GM12878 (cell line): ENCODE results near the gene INHBC. TPM values are rescaled to one million over a fixed set of nuclear protein-coding genes. Genes with fewer than 3 reads are reported as not detected.

Experiments used
- ATAC-seq: fragments of 200-7000 bp; cut with Tn5 transposase; 3 replicates; pipeline ENCODE4 v1.9.1; 2020; ENCODE audit warnings: mild to moderate bottlenecking, moderate library complexity
- BruUV-seq: library from RNA; stranded (reverse); fragments of 400-500 nt; replicated peaks from 2 replicates; lab custom pipeline; 2021; lab: Mats Ljungman, UMichigan
- CTCF ChIA-PET: fragments of 300-600 bp; sonication (Branson Sonifier 250); formaldehyde crosslinking; extraction: SDS; loops from one replicate; lab custom pipeline; 2021; ENCODE audit warnings: inconsistent platforms; lab: Yijun Ruan, JAX
- POLR2A ChIA-PET: fragments of 350-600 bp; formaldehyde crosslinking; extraction: SDS; loops from one replicate; lab custom pipeline; 2021; ENCODE audit warnings: inconsistent platforms; lab: Charles Lee
- RAD21 ChIA-PET: fragments of 300-600 bp; sonication (Branson Sonifier 250); formaldehyde crosslinking; loops from one replicate; lab custom pipeline; 2023; ENCODE audit warnings: antibody characterized with exemption; ENCODE audit not compliant: unreplicated experiment; lab: Charles Lee
- SMC1A ChIA-PET: fragments of 300-600 bp; sonication (Branson Sonifier 250); formaldehyde crosslinking; loops from one replicate; lab custom pipeline; 2023; ENCODE audit not compliant: unreplicated experiment, uncharacterized antibody; lab: Charles Lee
- DNase-seq: peaks from one replicate; pipeline ENCODE4 v3.0.0-alpha.2; 2011; ENCODE audit warnings: low read depth, low spot score
- FAIRE-seq: peaks from 3 replicates; lab custom pipeline; 2011; peaks lifted over from hg19 to GRCh38; lab: Jason Lieb, UNC
- H2AFZ ChIP-seq: 2 replicates; pipeline ENCODE4 v1.6.0; 2011; ENCODE audit warnings: low read depth, low read length, control low read depth; ENCODE audit not compliant: control insufficient read depth
- H3K27ac ChIP-seq: 2 replicates; pipeline ENCODE4 v1.5.1; 2011; ENCODE audit warnings: control low read depth; ENCODE audit not compliant: control insufficient read depth, insufficient read depth
- H3K27me3 ChIP-seq, 2 experiments: replicated peaks in 1 of 2; 2 replicates each; pipeline versions ENCODE4 v1.6.0 to v1.6.1; 2011; ENCODE audit warnings: low read length in 1 of 2; ENCODE audit not compliant: control insufficient read depth in 2 of 2, insufficient read depth in 2 of 2
- H3K36me3 ChIP-seq, 2 experiments: 2 replicates each; pipeline ENCODE4 v1.5.1; 2011; ENCODE audit warnings: low read length in 1 of 2; ENCODE audit not compliant: control insufficient read depth in 2 of 2, insufficient read depth in 2 of 2
- H3K4me1 ChIP-seq: 2 replicates; pipeline ENCODE4 v1.6.1; 2011; ENCODE audit warnings: mild to moderate bottlenecking, low read length, moderate library complexity, mixed read lengths; ENCODE audit not compliant: control insufficient read depth, insufficient read depth
- H3K4me2 ChIP-seq: 2 replicates; pipeline ENCODE4 v1.6.0; 2011; ENCODE audit warnings: control low read depth; ENCODE audit not compliant: control insufficient read depth, insufficient read depth
- H3K4me3 ChIP-seq: fragments of 200-600 bp; sonication (generic); 2 replicates; pipeline ENCODE4 v1.5.1; 2016
- H3K79me2 ChIP-seq: 2 replicates; pipeline ENCODE4 v1.6.0; 2011; ENCODE audit warnings: low read length; ENCODE audit not compliant: control insufficient read depth, insufficient read depth
- H3K9ac ChIP-seq: 2 replicates; pipeline ENCODE4 v1.8.0; 2011; ENCODE audit warnings: low read length, control low read depth, mixed read lengths; ENCODE audit not compliant: control insufficient read depth, insufficient read depth
- H3K9me3 ChIP-seq: replicated peaks from 3 replicates; pipeline ENCODE4 v1.5.1; 2011; ENCODE audit warnings: mild to moderate bottlenecking, low read length; ENCODE audit not compliant: control insufficient read depth, insufficient read depth
- H4K20me1 ChIP-seq: 2 replicates; pipeline ENCODE4 v1.6.0; 2011; ENCODE audit not compliant: control insufficient read depth, insufficient read depth
- CBX3 ChIP-seq: fragments of 200-600 bp; sonication (generic); IDR thresholded peaks from 2 replicates; pipeline ENCODE4 v1.6.1; 2016; ENCODE audit warnings: low read depth, borderline replicate concordance
- RAD51 ChIP-seq: fragments of 450-650 bp; IDR thresholded peaks from 2 replicates; pipeline ENCODE4 v1.6.1; 2016; ENCODE audit warnings: moderate library complexity, mild to moderate bottlenecking, inconsistent platforms
- SMAD5 ChIP-seq: IDR thresholded peaks from 2 replicates; pipeline ENCODE4 v1.6.1; 2016; ENCODE audit warnings: antibody characterized with exemption, low read depth
- SRF ChIP-seq, 2 experiments: IDR thresholded peaks; 2 replicates each; pipeline ENCODE4 v1.6.1; 2011; ENCODE audit warnings: low read depth in 2 of 2, low read length in 2 of 2, mild to moderate bottlenecking in 1 of 2, moderate library complexity in 1 of 2
- STAT3 ChIP-seq: IDR thresholded peaks from 2 replicates; pipeline ENCODE4 v1.6.1; 2011; ENCODE audit warnings: low read depth, low read length, improper control_type of control experiment
- WGBS: methylation state at CpG from one replicate; pipeline ENCODE4 v1.1.6; 2016; ENCODE audit warnings: low lambda C conversion rate; ENCODE audit not compliant: insufficient replicate concordance, insufficient coverage; ENCODE audit errors: missing lambda C conversion rate; 5-methylcytosine and 5-hydroxymethylcytosine counted together
- in situ Hi-C: fragments of 300-500 bp; cut with MboI; formaldehyde crosslinking; loops from 9 replicates; pipeline ENCODE4 v1.14.3; 2018; ENCODE audit warnings: mixed read lengths
- intact Hi-C: fragments of 100-400 bp; cut with micrococcal nuclease; formaldehyde crosslinking; loops from one replicate; pipeline ENCODE4 v1.14.2; 2022; ENCODE audit not compliant: unreplicated experiment
- polyA plus RNA-seq, 11 experiments: library from polyadenylated mRNA; depleted of rRNA in 4 of 11; unstranded in 6 of 11; stranded (reverse) in 5 of 11; fragments of >200 nt; fragmentation: Nextera tagmentation in 4 of 11; fragmentation: Illumina TruSeq in 1 of 11; extraction: Ambion mirVana in 4 of 11; extraction: Trizol in 1 of 11; gene quantifications; 1 replicate in 1 of 11; 2 replicates in 10 of 11; pipeline versions ENCODE4 v1.2.1 to v1.2.3, GENCODE V29; 2011 to 2016; ENCODE audit warnings: inconsistent platforms in 2 of 11, missing spikeins in 2 of 11, low read depth in 1 of 11
- total RNA-seq, 4 experiments: library from RNA; depleted of rRNA in 3 of 4; stranded (reverse); fragments of >200 nt in 3 of 4; fragmentation: Illumina TruSeq in 1 of 4; extraction: Trizol in 1 of 4; gene quantifications; 2 replicates each; pipeline versions ENCODE4 v1.2.1 to v1.2.3, GENCODE V29; 2013 to 2021
- TF ChIP-seq, protein P1 (sequence below): IDR thresholded peaks from 2 replicates; pipeline ENCODE4 v1.6.1; 2011; ENCODE audit warnings: low read depth, mild to moderate bottlenecking, low read length, moderate library complexity, borderline replicate concordance; ENCODE audit errors: extremely low read depth
- TF ChIP-seq, protein P2 (sequence below): IDR thresholded peaks from 2 replicates; pipeline ENCODE4 v1.6.1; 2012; ENCODE audit warnings: low read depth, low read length, improper control_type of control experiment
- TF ChIP-seq, protein P3 (sequence below): fragments of 450-650 bp; IDR thresholded peaks from 2 replicates; pipeline ENCODE4 v1.6.1; 2014; ENCODE audit warnings: mild to moderate bottlenecking

INHBC gene
- total and polyA plus RNA-seq, 10 of the 15 experiments (the other 5 are each of a cell fraction or from before 2014, with no cell fraction given) = 0.04 to 0.22 (median 0.13) TPM; not detected in 5

DNA sequence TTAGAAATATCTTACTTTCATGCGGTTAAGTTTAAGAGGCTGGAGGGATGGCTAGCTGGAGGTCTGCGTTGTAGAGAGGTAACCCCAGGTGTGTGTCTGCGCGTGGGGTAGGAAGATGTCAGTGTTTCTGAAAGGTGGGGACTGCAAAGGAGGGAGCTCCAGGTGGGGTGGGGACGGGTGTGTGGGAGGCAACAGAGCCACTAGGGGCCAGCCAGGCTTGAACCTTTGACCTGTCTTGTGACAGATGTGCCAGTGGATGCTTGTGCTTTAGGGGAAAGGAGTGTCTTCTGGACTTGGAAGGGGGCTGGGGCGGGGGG is 25.8 kb downstream of the INHBC start:
- H3K4me1 ChIP-seq = peaks cover 38% of the 10 kb centered on the region
- intact Hi-C loops = loop anchor here (5.0 kb wide), 1 partner anchor 62 kb away; the partner anchor contains the start of genes DDIT3 and MBD6

More for the DNA sequence above, 25.8 kb downstream of the INHBC start:
- H3K9me3 ChIP-seq = no peaks in the 10 kb centered on the region
- no peak for DNase-seq
- TF ChIP-seq CBX3 (no peak), SMAD5 (no peak), STAT3 (no peak), SRF (IDR thresholded peaks at IDR 0.05; ENCODE audit: low read depth in 2 of 2, low read length in 2 of 2) (no peak), RAD51 (no peak)
- TF ChIP-seq, protein P1, sequence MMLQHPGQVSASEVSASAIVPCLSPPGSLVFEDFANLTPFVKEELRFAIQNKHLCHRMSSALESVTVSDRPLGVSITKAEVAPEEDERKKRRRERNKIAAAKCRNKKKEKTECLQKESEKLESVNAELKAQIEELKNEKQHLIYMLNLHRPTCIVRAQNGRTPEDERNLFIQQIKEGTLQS = no peak
- TF ChIP-seq, protein P2, sequence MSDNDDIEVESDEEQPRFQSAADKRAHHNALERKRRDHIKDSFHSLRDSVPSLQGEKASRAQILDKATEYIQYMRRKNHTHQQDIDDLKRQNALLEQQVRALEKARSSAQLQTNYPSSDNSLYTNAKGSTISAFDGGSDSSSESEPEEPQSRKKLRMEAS = no peak
- TF ChIP-seq, protein P3, sequence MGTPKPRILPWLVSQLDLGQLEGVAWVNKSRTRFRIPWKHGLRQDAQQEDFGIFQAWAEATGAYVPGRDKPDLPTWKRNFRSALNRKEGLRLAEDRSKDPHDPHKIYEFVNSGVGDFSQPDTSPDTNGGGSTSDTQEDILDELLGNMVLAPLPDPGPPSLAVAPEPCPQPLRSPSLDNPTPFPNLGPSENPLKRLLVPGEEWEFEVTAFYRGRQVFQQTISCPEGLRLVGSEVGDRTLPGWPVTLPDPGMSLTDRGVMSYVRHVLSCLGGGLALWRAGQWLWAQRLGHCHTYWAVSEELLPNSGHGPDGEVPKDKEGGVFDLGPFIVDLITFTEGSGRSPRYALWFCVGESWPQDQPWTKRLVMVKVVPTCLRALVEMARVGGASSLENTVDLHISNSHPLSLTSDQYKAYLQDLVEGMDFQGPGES = no peak
- ChIA-PET SMC1A (interaction anchor here (0.7 to 1.2 kb wide), 8 partner anchors 8 to 217 kb away, joined by 3 read pairs; partner anchors contain the start of genes ARHGAP9 and DDIT3), POLR2A (interaction anchor here (1.0 to 3.0 kb wide), 3 partner anchors 8 to 26 kb away, joined by 4 to 16 read pairs (median 4); no protein-coding TSS in a partner anchor), RAD21 (interaction anchor here (0.6 to 4.7 kb wide), 7 partner anchors 7 to 222 kb away, joined by 3 to 35 read pairs (median 3); partner anchors contain the start of gene INHBE), CTCF (interaction anchor here (0.8 to 11.0 kb wide), 12 partner anchors 7 to 281 kb away, joined by 3 to 540 read pairs (median 3); partner anchors contain the start of genes ARHGAP9 and INHBE)
- in situ Hi-C loops = no loop called here
- 0% methylated on average over 6 of the region's 6 CpGs for WGBS
- H3K9ac ChIP-seq = no peak overlapping the region
- H2AFZ ChIP-seq = 0 out of 2 replicates have a peak overlapping the region, but pooled peaks have one; percentile 7
- BruUV-seq = no TSS peak
- ATAC-seq = 0 out of 3 replicates have a peak, but pooled peaks have one; percentile 1
- H4K20me1 ChIP-seq = 0 out of 2 replicates have a peak, but pooled peaks cover 2% of the 10 kb centered on the region
- H3K4me2 ChIP-seq = peak overlapping the region; percentile 100
- H3K27me3 ChIP-seq = 0 out of 4 replicates have a peak, but pooled peaks cover 0 to 4% of the 10 kb centered on the region in 2 experiments
- FAIRE-seq = no peak
- no peaks in the 10 kb centered on the region for H3K36me3 ChIP-seq
- no peak overlapping the region for H3K27ac ChIP-seq
- H3K4me3 ChIP-seq = peak overlapping the region; percentile 85
- H3K79me2 ChIP-seq = no peaks in the 10 kb centered on the region
